Purkinje cell (primary cell): ENCODE data around the gene NOXA1. TPM values are rescaled to one million over a fixed set of nuclear protein-coding genes. Genes with fewer than 3 reads are reported as not detected.

Experiments
- polyA plus RNA-seq: library from polyadenylated mRNA; unstranded; fragments of >200 nt; fragmentation: Nextera tagmentation; gene quantifications from 2 replicates; pipeline ENCODE4 v1.2.1, GENCODE V29; 2014

Gene NOXA1, protein sequence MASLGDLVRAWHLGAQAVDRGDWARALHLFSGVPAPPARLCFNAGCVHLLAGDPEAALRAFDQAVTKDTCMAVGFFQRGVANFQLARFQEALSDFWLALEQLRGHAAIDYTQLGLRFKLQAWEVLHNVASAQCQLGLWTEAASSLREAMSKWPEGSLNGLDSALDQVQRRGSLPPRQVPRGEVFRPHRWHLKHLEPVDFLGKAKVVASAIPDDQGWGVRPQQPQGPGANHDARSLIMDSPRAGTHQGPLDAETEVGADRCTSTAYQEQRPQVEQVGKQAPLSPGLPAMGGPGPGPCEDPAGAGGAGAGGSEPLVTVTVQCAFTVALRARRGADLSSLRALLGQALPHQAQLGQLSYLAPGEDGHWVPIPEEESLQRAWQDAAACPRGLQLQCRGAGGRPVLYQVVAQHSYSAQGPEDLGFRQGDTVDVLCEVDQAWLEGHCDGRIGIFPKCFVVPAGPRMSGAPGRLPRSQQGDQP
- polyA plus RNA-seq, result not detected in 2 replicates

DNA sequence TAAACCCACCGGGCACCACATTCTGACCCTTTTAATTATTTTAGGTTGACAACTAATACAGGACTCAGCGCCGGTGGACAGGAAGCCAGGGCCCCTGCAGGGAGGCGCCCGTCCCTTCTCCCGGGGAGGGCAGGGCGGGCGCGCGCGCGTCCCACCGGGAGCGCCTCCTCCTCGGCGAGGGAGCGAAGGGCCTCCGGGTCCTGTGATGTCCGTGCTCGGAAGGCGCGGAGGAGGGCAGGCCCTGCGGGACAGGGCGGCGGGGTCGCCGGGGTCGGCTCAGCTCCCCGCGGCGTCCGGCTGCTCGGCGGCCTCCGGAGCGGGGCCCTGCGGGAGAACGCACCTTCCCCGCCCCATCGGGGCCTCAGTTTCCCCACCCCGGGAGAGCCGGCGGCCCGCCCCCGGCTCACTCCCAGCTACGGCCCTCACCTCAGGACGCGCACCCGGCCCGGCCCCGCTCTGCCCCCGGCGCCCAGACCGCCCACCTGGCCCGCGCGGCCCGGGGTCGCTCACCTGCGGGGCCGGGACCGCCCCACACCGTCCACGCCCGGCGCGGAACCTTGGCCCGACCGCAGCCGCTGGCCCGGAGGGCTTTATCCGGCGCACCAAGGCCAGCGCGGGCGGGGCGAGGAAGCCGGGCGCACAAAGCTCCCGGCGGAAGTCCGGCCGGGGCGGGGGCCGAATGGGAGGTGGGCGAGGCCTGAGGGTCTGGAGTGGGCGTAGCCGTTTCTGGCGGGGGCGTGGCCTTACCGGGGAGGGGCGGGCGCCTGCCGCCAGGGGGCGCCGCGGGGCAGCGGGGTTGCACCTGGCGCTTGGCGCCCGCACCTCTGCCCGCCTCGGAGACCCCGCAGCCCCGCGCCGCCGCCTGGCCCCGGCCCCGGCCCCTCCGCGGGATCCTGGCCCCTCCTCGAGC is at the start of gene NOXA1, which contains the start of gene EXD3:
NOXA1 (plus strand) TSS at position 790 of the 910 bp plus-strand sequence. CDS start 137 bp downstream, outside the sequence.
EXD3 (minus strand) TSS at position 559 of the 910 bp plus-strand sequence. CDS start 27,805 bp downstream, outside the sequence.

DNA sequence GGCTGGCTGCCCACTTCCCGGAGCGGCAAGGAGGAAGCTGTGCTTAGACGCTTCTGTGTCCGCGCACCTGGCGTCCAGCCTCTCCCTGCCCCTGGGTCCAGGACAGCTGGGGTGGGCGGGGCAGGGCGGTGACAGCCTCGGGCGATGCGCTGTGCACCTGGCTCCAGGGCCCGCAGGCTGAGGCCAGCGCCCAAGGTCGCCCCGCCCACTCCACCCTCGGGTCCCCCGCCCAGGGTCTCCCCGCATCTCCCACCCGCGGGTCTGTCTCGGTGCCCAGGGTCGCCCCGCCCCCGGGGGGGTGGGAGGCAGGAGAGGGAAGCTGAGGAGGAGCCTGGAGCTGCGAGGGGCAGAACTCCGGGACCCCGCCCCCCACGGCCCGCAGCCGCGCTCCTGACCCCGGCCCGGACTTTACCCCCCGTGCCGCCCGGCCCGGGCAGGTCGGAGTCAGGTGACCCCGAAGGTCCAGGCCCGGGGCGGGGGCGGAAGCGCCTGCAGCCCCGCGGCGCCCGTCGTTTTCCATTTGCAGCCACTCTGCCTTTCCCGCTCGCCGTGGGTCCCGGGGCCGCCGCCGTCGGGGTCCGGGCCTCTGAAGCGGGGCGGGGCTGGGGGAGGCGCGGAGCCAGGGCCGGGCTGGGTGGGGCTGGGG is 18.2 kb downstream of the NOXA1 start, which contains the start of gene ENTPD8:
ENTPD8 (minus strand) TSS at position 69 of the 646 bp plus-strand sequence. CDS start 3,072 bp downstream, outside the sequence.

DNA sequence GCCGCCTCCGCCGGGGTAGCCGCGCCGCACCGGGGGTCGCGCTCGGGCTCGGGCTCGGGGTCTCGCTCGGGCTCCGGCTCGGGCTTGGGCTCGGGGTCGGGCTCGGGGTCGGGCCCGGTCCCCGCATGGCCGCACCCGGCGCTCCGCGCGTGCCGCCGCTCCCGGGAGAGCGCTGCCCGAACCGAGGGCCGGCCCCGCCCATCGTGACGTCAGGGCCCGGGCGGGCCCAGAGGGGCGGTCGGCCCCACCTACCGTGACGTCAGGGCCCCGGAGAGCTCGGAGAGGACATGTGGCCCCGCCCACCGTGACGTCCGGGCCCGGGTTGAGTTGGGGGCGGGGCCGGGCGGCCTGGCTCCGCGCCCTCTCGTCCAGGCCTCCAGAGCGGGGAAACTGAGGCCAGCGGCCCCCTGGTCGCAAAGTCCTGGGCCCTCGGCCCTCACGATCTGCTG is 36.0 kb downstream of the NOXA1 start, which contains the start of gene NSMF:
NSMF (minus strand) TSS at position 183 of the 449 bp plus-strand sequence. CDS start 232 bp downstream, outside the sequence.

Other genes with a start within 250 kb of the NOXA1 start
- 0.71 TPM in 1 of 2 replicates, not detected in the other for gene ANAPC2, start 234.8 kb upstream of the NOXA1 start, polyA plus RNA-seq
- 7.4 and 25.2 TPM in 2 replicates for gene SSNA1, start 234.7 kb upstream of the NOXA1 start, polyA plus RNA-seq
- gene TPRN, start 222.7 kb upstream of the NOXA1 start, polyA plus RNA-seq, result 0.44 and 0.99 TPM in 2 replicates
- 21.0 and 30.3 TPM in 2 replicates for gene TMEM203, start 217.7 kb upstream of the NOXA1 start, polyA plus RNA-seq
- gene NDOR1, start 217.7 kb upstream of the NOXA1 start, polyA plus RNA-seq, result 0.10 and 0.11 TPM in 2 replicates
- gene RNF208, start 201.2 kb upstream of the NOXA1 start, polyA plus RNA-seq, result 2.6 and 5.0 TPM in 2 replicates
- gene CYSRT1, start 198.2 kb upstream of the NOXA1 start, polyA plus RNA-seq, result 0.26 TPM in 1 of 2 replicates, not detected in the other
- gene RNF224, start 195.9 kb upstream of the NOXA1 start, polyA plus RNA-seq, result not detected in 2 replicates
- not detected in 2 replicates for gene SLC34A3, start 192.5 kb upstream of the NOXA1 start, polyA plus RNA-seq
- gene TUBB4B, start 182.1 kb upstream of the NOXA1 start, polyA plus RNA-seq, result 94.6 and 103 TPM in 2 replicates
- not detected in 2 replicates for gene STPG3, start 172.1 kb upstream of the NOXA1 start, polyA plus RNA-seq
- gene NELFB, start 168.1 kb upstream of the NOXA1 start, polyA plus RNA-seq, result 0.38 and 1.0 TPM in 2 replicates
- gene TOR4A, start 145.7 kb upstream of the NOXA1 start, polyA plus RNA-seq, result not detected in 2 replicates
- gene NRARP, start 121.1 kb upstream of the NOXA1 start, polyA plus RNA-seq, result not detected in 2 replicates
- 1.2 TPM in 1 of 2 replicates, not detected in the other for gene EXD3, start 231 bp upstream of the NOXA1 start, polyA plus RNA-seq
- not detected in 2 replicates for gene ENTPD8, start 18.0 kb downstream of the NOXA1 start, polyA plus RNA-seq
- 0.07 and 0.43 TPM in 2 replicates for gene NSMF, start 35.9 kb downstream of the NOXA1 start, polyA plus RNA-seq
- gene PNPLA7, start 127.0 kb downstream of the NOXA1 start, polyA plus RNA-seq, result 1.1 TPM in 1 of 2 replicates, not detected in the other
- gene MRPL41, start 128.5 kb downstream of the NOXA1 start, polyA plus RNA-seq, result 9.4 and 28.4 TPM in 2 replicates
- 2.9 and 3.4 TPM in 2 replicates for gene DPH7, start 155.5 kb downstream of the NOXA1 start, polyA plus RNA-seq
- gene ZMYND19, start 167.1 kb downstream of the NOXA1 start, polyA plus RNA-seq, result 5.3 and 7.3 TPM in 2 replicates
- 2.4 TPM in 1 of 2 replicates, not detected in the other for gene ARRDC1, start 182.3 kb downstream of the NOXA1 start, polyA plus RNA-seq
- 6.5 and 11.2 TPM in 2 replicates for gene EHMT1, start 195.6 kb downstream of the NOXA1 start, polyA plus RNA-seq